BLaER1 treated with 17β-estradiol and CSF1 and Interleukin-3, amounts not matched to agents 10 nM and 100 nM (cell line): Measurements from ENCODE around the gene LENG1.

Source experiments
- H3K27ac ChIP-seq, 11 experiments: shearing (Covaris generic); formaldehyde crosslinking; 2 replicates each; pipeline ENCODE4 v1.8.1; 2022
- H3K27me3 ChIP-seq, 11 experiments: shearing (Covaris generic); formaldehyde crosslinking; 2 replicates each; pipeline ENCODE4 v1.8.1; 2022
- H3K36me3 ChIP-seq, 11 experiments: shearing (Covaris generic); formaldehyde crosslinking; 2 replicates each; pipeline ENCODE4 v1.8.1; 2022
- H3K4me1 ChIP-seq, 10 experiments: shearing (Covaris generic); formaldehyde crosslinking; 2 replicates each; pipeline ENCODE4 v1.8.1; 2022
- H3K4me2 ChIP-seq, 11 experiments: shearing (Covaris generic); formaldehyde crosslinking; 2 replicates each; pipeline ENCODE4 v1.8.1; 2022
- H3K4me3 ChIP-seq, 10 experiments: shearing (Covaris generic); formaldehyde crosslinking; 2 replicates each; pipeline ENCODE4 v1.8.1; 2022
- H3K9ac ChIP-seq, 11 experiments: shearing (Covaris generic); formaldehyde crosslinking; 2 replicates each; pipeline ENCODE4 v1.8.1; 2022
- H3K9me3 ChIP-seq, 11 experiments: shearing (Covaris generic); formaldehyde crosslinking; replicated peaks in 1 of 11; 2 replicates each; pipeline ENCODE4 v1.8.1; 2022
- H4K20me1 ChIP-seq, 11 experiments: shearing (Covaris generic); formaldehyde crosslinking; 2 replicates each; pipeline ENCODE4 v1.8.1; 2022
- Cebpa-rat ChIP-seq, 11 experiments: shearing (Covaris generic); IDR thresholded peaks; 2 replicates each; pipeline ENCODE4 v1.8.1; 2022

Gene LENG1

DNA sequence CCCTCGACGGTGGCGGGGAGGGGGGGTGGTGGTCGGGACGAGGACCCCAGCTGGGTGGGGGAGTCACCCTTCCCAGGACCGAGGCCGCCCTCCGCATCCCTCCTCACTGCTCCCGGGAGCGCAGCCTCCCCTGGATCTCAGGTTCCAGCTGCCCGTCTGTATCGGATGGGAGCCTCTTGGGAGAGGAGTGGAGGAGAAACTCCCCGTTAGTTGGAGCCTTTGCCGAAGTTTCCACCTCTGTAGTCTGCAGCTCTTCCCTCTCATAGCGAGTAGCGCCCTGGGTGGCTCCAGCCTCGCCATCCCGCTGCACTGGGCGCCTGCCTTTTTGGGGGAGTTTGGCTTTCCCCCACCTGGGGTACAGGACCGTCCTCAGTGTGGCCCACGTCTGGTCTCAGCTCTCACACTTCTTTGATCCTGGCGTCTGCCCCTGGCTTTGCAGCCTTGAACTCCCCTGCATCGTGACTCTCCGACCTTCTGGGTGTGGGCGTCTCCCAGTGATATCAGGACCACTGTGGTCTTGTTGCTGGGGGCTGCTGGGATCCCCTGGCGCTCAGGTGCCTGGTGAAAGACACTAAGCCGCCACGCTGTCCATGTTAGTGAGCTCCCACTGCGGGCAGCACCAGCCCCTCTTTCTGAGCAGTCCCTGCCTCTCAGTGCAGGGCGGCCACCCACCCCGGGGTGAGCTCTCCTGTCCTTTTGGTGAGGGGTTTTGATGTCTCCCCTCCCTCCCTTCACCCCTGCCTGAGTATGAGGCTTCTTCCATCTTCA is 20.8 kb downstream of the LENG1 start:
- H3K27me3 ChIP-seq, result no peaks in the 10 kb centered on the region
- H3K27ac ChIP-seq, result peak overlapping the region; percentile 97 to 100 (median 99); a peak in 21 of 22 replicates
- H3K9ac ChIP-seq, result peak overlapping the region; percentile 95 to 100 (median 99)
- H3K9me3 ChIP-seq, result no peaks in the 10 kb centered on the region
- no peak for TF ChIP-seq Cebpa-rat (IDR thresholded peaks at IDR 0.05)
- peak overlapping the region; percentile 83 to 96 (median 92) for H3K4me3 ChIP-seq
- H3K4me1 ChIP-seq, result peaks cover 39 to 51% (median 45%) of the 10 kb centered on the region in 10 experiments
- peaks cover 50 to 56% (median 52%) of the 10 kb centered on the region in 11 experiments for H4K20me1 ChIP-seq
- H3K36me3 ChIP-seq, result peaks cover 32 to 50% (median 48%) of the 10 kb centered on the region in 11 experiments
- H3K4me2 ChIP-seq, result peak overlapping the region; percentile 84 to 100 (median 97)

DNA sequence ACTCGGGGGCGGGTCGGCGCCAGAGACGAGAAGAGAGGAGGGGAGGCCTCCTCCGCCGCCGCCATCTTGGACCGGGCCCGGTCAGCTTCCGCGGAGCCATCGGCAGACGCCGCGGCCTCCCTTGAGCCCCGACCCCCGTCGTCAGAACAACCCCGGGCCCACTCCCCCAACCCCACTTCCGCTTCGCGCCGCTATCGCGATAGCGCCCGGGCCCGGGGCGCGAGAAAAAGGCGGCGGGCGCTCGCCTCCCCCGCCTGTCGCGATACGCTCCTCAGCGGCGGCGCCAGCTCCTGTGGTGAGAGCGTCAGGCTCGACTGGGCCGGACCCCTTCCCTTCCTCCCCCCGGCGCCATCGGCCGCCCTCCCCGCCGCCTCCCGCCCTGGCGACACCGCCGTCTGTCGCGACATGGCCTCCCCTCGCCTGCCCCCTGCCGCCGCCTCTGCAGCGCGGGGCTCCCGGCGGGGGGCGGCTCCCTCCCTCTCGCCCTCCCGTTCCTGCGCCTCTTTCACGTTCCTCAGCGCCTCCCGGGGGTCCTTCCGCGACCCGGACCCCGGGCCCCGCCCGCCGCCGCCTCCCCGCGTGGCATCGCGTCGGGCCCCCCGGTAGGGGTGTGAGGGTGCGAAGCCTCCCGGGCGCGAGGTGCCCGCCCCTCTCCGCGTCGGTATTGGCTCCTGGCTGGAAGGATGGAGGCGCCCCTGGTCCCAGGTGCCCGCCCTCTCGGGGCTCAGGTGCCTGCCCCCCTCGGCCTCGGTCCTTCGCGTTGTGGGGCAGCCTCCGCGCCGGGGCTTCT is 21.6 kb downstream of the LENG1 start, which contains the start of gene CNOT3:
CNOT3 (plus strand) TSS at position 64 of the 790 bp plus-strand sequence. CDS start 5,217 bp downstream, outside the sequence.
- H3K4me3 ChIP-seq, result peak within 1 kb of the TSS; percentile 83 to 96 (median 92)
- H3K4me1 ChIP-seq, result peaks cover 39 to 49% (median 45%) of the 10 kb centered on the region in 10 experiments
- peak within 1 kb of the TSS; percentile 97 to 100 (median 99) for H3K27ac ChIP-seq
- TF ChIP-seq Cebpa-rat (IDR thresholded peaks at IDR 0.05), result no peak
- peaks cover 44 to 51% (median 46%) of the 10 kb centered on the region in 11 experiments for H4K20me1 ChIP-seq
- no peaks in the 10 kb centered on the region for H3K27me3 ChIP-seq
- H3K9ac ChIP-seq, result peak within 1 kb of the TSS; percentile 95 to 100 (median 99)
- peaks cover 24 to 48% (median 41%) of the 10 kb centered on the region in 11 experiments for H3K36me3 ChIP-seq
- no peaks in the 10 kb centered on the region for H3K9me3 ChIP-seq
- H3K4me2 ChIP-seq, result peak within 1 kb of the TSS; percentile 92 to 100 (median 98)

GRCh38 chr19:54136864-54137698 is 22.4 kb downstream of the LENG1 start:
- Histone ChIP-seq H3K9ac (peak overlapping the region; percentile 95 to 100 (median 99)), H3K9me3 (no peaks in the 10 kb centered on the region), H3K36me3 (peaks cover 19 to 48% (median 37%) of the 10 kb centered on the region in 11 experiments), H4K20me1 (peaks cover 36 to 43% (median 38%) of the 10 kb centered on the region in 11 experiments), H3K27me3 (no peaks in the 10 kb centered on the region), H3K27ac (peak overlapping the region; percentile 97 to 100 (median 99)), H3K4me3 (peak overlapping the region; percentile 83 to 96 (median 92)), H3K4me1 (peaks cover 39 to 49% (median 45%) of the 10 kb centered on the region in 10 experiments), H3K4me2 (peak overlapping the region; percentile 91 to 98 (median 94))
- TF ChIP-seq Cebpa-rat (IDR thresholded peaks at IDR 0.05), result no peak

- no peaks in the 10 kb centered on the region for H3K9me3 ChIP-seq
- H3K9ac ChIP-seq, result peak overlapping the region; percentile 33 to 75 (median 65); a peak in 20 of 22 replicates
- no peak for TF ChIP-seq Cebpa-rat (IDR thresholded peaks at IDR 0.05)
- peaks cover 28 to 41% (median 31%) of the 10 kb centered on the region in 11 experiments for H4K20me1 ChIP-seq
- H3K4me3 ChIP-seq, result peak overlapping the region; percentile 50 to 72 (median 62)
- peaks cover 39 to 44% (median 40%) of the 10 kb centered on the region in 10 experiments for H3K4me1 ChIP-seq
- H3K36me3 ChIP-seq, result peaks cover 19 to 48% (median 37%) of the 10 kb centered on the region in 11 experiments
- peak overlapping the region in 8 of 11 experiments; percentile 2 to 54 (median 30); a peak in 13 of 22 replicates for H3K27ac ChIP-seq
- no peaks in the 10 kb centered on the region for H3K27me3 ChIP-seq
- peak overlapping the region; percentile 91 to 98 (median 94) for H3K4me2 ChIP-seq
These were observed 23.2 kb downstream of the LENG1 start for GRCh38 chr19:54136086-54136863.

- H3K9ac ChIP-seq, result no peak overlapping the region
- peaks cover 27 to 48% (median 37%) of the 10 kb centered on the region in 11 experiments for H3K36me3 ChIP-seq
- peaks cover 17 to 23% (median 19%) of the 10 kb centered on the region in 10 experiments for H3K4me1 ChIP-seq
- H4K20me1 ChIP-seq, result peaks cover 6 to 25% (median 9%) of the 10 kb centered on the region in 11 experiments; a peak in 19 of 22 replicates
- H3K27me3 ChIP-seq, result no peaks in the 10 kb centered on the region
- no peak overlapping the region for H3K27ac ChIP-seq
- H3K4me3 ChIP-seq, result no peak overlapping the region
- no peak for TF ChIP-seq Cebpa-rat (IDR thresholded peaks at IDR 0.05)
- H3K9me3 ChIP-seq, result no peaks in the 10 kb centered on the region
- H3K4me2 ChIP-seq, result no peak overlapping the region
These were observed 25.4 kb downstream of the LENG1 start for GRCh38 chr19:54133957-54134590.

- no peaks in the 10 kb centered on the region for H3K9me3 ChIP-seq
- no peaks in the 10 kb centered on the region for H3K27me3 ChIP-seq
- peaks cover 11 to 17% (median 13%) of the 10 kb centered on the region in 10 experiments for H3K4me1 ChIP-seq
- TF ChIP-seq Cebpa-rat (IDR thresholded peaks at IDR 0.05), result no peak
- H4K20me1 ChIP-seq, result peaks cover 0 to 18% (median 3%) of the 10 kb centered on the region in 11 experiments; a peak in 15 of 22 replicates
- no peak overlapping the region; a peak in 1 of 22 replicates for H3K9ac ChIP-seq
- H3K27ac ChIP-seq, result no peak overlapping the region
- H3K4me2 ChIP-seq, result no peak overlapping the region
- peaks cover 32 to 50% (median 41%) of the 10 kb centered on the region in 11 experiments for H3K36me3 ChIP-seq
- no peak overlapping the region for H3K4me3 ChIP-seq
These were observed 26.1 kb downstream of the LENG1 start for GRCh38 chr19:54133312-54133956.

- Histone ChIP-seq H3K4me2 (no peak overlapping the region), H4K20me1 (peaks cover 0 to 36% (median 0%) of the 10 kb centered on the region in 11 experiments; a peak in 5 of 22 replicates), H3K9me3 (no peaks in the 10 kb centered on the region), H3K4me3 (no peak overlapping the region), H3K4me1 (no peaks in the 10 kb centered on the region), H3K27me3 (no peaks in the 10 kb centered on the region), H3K9ac (no peak overlapping the region), H3K27ac (no peak overlapping the region), H3K36me3 (peaks cover 69 to 89% (median 77%) of the 10 kb centered on the region in 11 experiments)
- TF ChIP-seq Cebpa-rat (IDR thresholded peaks at IDR 0.05), result no peak
These were observed 29.9 kb downstream of the LENG1 start for GRCh38 chr19:54129617-54129996.
